ENCODE measurements around the gene LRRC7.

The LRRC7 gene

DNA sequence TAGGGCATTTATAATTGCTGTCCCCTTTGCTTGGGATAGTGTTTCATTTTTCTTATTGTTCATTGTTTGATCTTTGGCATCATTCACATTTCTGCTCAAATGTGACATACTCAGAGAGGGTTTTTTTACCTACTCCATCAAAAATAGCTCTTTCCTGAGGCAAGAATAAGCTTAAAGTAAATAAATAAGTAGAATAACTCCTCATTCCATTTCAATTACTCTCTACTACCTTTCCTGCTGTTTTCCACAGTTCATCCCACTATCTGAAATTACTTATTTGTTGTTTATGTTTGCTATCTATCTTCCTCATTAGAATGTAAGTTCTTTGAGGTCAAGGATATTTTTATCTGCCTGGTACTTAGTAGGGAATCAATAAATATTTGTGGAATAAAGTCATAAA is 517.8 kb downstream of the LRRC7 start:
- Mint-ChIP-seq H3K4me3 (no peak overlapping the region), H3K4me1 (no peaks in the 10 kb centered on the region), H3K9me3 (peaks cover 3% of the 10 kb centered on the region), H3K27ac (ENCODE audit: low read depth) (no peak overlapping the region), H3K27me3 (no peaks in the 10 kb centered on the region), H3K36me3 (ENCODE audit: insufficient read depth) (peaks cover 2% of the 10 kb centered on the region)
- DNase-seq (ENCODE audit: low spot score in 2 of 2) (no peak), ATAC-seq (replicated peaks; ENCODE audit: extremely low read depth, poor library complexity, severe bottlenecking) (no peak)

DNA sequence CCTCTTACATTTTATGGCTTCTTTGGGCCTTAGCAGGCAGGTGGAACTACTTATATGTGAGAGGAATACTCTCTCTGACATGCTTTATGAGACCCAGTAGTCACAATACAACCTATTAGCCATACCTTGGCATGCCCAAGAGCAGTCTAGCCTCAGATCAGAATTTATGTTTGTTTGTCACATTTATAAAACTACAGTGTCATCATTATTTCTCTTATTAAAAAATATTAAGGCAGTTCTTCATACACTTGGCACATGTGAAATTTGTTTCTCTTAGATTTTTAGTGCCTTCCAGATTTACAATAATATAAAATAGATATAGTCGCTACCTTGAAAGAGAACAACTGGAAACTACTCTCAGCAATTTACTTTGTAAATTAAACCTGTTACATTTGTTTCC is 519.2 kb downstream of the LRRC7 start:
- H3K9me3 Mint-ChIP-seq: peaks cover 3% of the 10 kb centered on the region
- no peak for DNase-seq (ENCODE audit: low spot score in 2 of 2)
- H3K27me3 Mint-ChIP-seq: no peaks in the 10 kb centered on the region
- H3K4me3 Mint-ChIP-seq: no peak overlapping the region
- H3K4me1 Mint-ChIP-seq: no peaks in the 10 kb centered on the region
- no peak overlapping the region for H3K27ac Mint-ChIP-seq (ENCODE audit: low read depth)
- peaks cover 2% of the 10 kb centered on the region for H3K36me3 Mint-ChIP-seq (ENCODE audit: insufficient read depth)
- ATAC-seq (replicated peaks; ENCODE audit: extremely low read depth, poor library complexity, severe bottlenecking): no peak

DNA sequence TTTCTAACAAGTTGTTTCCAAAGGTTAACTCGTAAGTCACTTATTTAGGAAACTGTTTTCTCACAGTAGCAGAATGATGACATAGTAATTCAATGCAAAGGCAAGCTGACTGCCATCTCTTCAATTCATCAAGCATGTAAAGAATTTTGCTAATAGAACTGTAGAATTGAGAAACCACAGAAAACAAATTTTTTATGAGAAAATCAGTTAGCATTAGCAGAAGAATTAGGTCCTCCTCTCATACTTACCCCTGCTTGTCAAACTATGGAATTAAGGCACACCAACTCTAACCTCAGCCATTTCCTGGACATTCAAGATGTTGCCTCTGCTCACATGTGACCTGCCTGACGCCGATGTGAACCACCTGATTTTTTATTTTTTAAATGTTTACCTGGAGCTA is 522.4 kb downstream of the LRRC7 start:
- no peak for ATAC-seq (replicated peaks; ENCODE audit: extremely low read depth, poor library complexity, severe bottlenecking)
- peaks cover 2% of the 10 kb centered on the region for H3K36me3 Mint-ChIP-seq (ENCODE audit: insufficient read depth)
- no peak overlapping the region for H3K27ac Mint-ChIP-seq (ENCODE audit: low read depth)
- no peaks in the 10 kb centered on the region for H3K4me1 Mint-ChIP-seq
- no peaks in the 10 kb centered on the region for H3K27me3 Mint-ChIP-seq
- no peak for DNase-seq (ENCODE audit: low spot score in 2 of 2)
- H3K4me3 Mint-ChIP-seq: no peak overlapping the region
- no peaks in the 10 kb centered on the region for H3K9me3 Mint-ChIP-seq

DNA sequence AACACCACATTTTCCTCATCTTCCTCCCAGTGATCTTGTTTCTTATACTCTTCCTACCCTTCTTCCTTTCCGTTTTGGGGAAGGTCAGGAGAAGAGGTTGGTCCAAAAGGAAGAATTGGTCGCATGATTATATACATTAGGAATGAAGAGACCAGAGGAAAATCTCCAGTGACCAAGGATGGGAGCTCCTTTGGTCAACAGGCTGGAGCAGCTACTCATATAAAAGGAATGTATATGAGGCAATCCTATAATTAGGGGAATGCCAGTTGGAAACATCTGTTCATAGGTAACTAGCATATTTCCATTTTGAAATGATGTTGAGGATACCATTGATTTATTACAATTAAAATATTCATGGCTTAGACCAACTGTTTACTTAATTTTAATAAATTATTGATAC is 523.2 kb downstream of the LRRC7 start:
- peaks cover 2% of the 10 kb centered on the region for H3K36me3 Mint-ChIP-seq (ENCODE audit: insufficient read depth)
- no peaks in the 10 kb centered on the region for H3K27me3 Mint-ChIP-seq
- H3K4me3 Mint-ChIP-seq: no peak overlapping the region
- H3K9me3 Mint-ChIP-seq: no peaks in the 10 kb centered on the region
- no peak overlapping the region for H3K27ac Mint-ChIP-seq (ENCODE audit: low read depth)
- no peaks in the 10 kb centered on the region for H3K4me1 Mint-ChIP-seq
- DNase-seq (ENCODE audit: low spot score in 2 of 2) (no peak), ATAC-seq (replicated peaks; ENCODE audit: extremely low read depth, poor library complexity, severe bottlenecking) (no peak)

DNA sequence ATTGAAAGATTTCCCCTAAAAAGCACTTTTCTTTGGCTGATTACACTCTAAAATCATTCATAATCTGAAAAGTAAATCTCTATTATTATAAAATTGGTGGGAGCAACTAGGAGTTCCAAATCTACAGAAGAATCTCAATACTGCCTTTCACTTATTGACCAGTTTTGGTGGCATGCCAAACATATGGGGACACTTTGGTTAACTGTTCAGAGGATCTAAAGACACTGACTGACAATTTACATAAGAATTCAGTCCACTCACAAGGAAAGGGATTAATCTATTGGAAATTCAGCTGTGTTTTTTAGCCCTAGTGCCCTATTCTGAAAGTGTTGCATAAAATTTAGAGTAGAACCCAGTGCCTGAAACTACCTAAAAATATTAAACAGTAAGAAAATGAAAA is 524.1 kb downstream of the LRRC7 start:
- no peak for ATAC-seq (replicated peaks; ENCODE audit: extremely low read depth, poor library complexity, severe bottlenecking)
- Mint-ChIP-seq H3K4me1 (no peaks in the 10 kb centered on the region), H3K36me3 (ENCODE audit: insufficient read depth) (peaks cover 2% of the 10 kb centered on the region), H3K4me3 (no peak overlapping the region), H3K27me3 (no peaks in the 10 kb centered on the region), H3K27ac (ENCODE audit: low read depth) (no peak overlapping the region), H3K9me3 (no peaks in the 10 kb centered on the region)
- DNase-seq (ENCODE audit: low spot score in 2 of 2): no peak

DNA sequence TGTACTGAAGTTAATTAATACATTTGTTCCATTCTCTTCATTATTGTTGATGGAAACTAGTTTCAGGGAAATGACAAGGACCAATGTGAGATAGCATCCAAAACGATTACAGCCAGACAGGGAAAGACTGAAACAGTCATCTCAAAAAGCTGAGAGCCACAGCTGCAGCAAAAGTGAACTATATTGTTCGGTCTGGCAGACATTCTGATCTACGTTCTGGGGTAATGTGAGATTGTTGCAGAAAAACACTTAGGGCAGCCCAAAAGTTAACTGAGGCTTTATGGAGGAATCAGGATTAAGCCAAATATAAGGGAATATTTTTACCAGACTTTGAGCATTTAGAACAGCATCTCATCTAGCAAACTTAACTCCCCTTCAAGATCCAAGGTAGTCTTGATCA is 524.8 kb downstream of the LRRC7 start:
- ATAC-seq (replicated peaks; ENCODE audit: extremely low read depth, poor library complexity, severe bottlenecking) (no peak), DNase-seq (ENCODE audit: low spot score in 2 of 2) (no peak)
- Mint-ChIP-seq H3K27me3 (no peaks in the 10 kb centered on the region), H3K9me3 (no peaks in the 10 kb centered on the region), H3K36me3 (ENCODE audit: insufficient read depth) (peaks cover 2% of the 10 kb centered on the region), H3K4me3 (no peak overlapping the region), H3K27ac (ENCODE audit: low read depth) (no peak overlapping the region), H3K4me1 (no peaks in the 10 kb centered on the region)

DNA sequence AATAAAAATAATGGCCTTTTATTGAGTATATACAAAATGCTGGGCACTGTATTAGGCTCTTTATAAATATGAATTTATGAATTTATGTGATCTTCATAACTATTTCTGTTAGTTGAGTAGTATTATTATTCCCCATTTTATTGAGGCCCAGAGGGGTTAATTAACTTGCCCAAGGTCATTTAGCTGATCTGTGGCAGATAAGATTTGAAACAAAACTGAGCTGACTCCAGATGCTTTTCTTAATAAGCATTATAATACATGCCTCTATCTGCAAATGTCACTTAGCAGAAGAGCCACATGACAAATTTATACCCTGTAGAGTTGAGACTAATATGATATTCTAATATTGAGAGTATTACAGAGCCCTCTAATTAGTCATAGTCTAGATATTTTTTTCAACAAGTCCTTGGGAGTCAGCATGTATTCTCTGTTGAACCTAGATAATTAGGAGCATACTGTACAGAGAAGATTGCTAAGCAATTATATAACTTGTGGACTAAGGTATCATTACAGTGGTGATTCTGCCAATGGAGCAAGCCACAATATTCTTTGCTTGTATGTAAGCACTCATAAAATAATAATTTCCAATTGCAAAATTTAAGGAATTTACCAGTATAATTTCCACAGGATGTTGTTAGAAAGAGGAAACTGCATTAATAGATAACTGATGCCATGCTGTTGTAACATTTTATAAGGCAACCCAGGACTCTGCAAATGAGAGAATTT is 525.7 kb downstream of the LRRC7 start:
- Mint-ChIP-seq H3K4me1 (no peaks in the 10 kb centered on the region), H3K36me3 (ENCODE audit: insufficient read depth) (peaks cover 2% of the 10 kb centered on the region), H3K27me3 (no peaks in the 10 kb centered on the region), H3K9me3 (no peaks in the 10 kb centered on the region), H3K4me3 (no peak overlapping the region), H3K27ac (ENCODE audit: low read depth) (no peak overlapping the region)
- ATAC-seq (replicated peaks; ENCODE audit: extremely low read depth, poor library complexity, severe bottlenecking): no peak
- no peak for DNase-seq (ENCODE audit: low spot score in 2 of 2)

DNA sequence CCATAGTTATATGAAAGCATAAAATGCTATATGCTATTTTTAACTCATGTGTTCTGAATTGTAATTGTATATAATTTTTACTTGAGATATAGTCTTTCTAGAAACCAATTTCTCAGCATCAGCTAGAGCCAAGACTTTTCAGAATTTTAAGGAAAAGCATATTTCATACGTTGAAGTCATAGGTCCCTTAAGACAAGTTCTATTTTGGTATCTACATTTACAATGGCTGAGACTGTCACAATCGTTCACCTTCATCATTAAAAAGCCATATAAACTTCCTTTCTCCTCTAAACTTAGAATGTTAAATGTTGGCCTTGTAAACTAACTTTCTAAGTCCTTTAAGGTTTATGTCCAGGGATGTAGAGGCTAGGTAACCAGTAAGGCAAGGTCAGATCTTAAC is 533.5 kb downstream of the LRRC7 start:
- H3K4me3 Mint-ChIP-seq: no peak overlapping the region
- no peak for ATAC-seq (replicated peaks; ENCODE audit: extremely low read depth, poor library complexity, severe bottlenecking)

DNA sequence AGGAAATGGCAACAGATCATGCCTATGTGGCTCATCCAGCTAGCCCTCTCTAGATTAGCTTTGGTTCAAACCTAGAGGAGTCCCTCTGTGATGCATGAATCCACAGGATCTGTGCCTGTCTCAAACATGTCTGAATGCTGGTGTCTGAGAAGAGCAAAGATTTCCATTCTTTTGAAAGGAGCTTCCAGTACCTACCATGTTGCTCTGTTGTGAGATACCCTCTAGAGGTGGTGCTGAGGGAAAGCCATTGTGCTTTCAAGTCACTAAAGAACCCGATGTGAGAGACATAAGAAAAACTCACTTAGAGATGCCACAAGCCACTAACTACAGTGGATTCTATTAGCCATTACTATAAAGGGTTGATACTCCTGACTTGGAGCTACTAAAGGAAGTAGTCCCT is 534.1 kb downstream of the LRRC7 start:
- no peak for DNase-seq (ENCODE audit: low spot score in 2 of 2)
- Mint-ChIP-seq H3K4me3 (no peak overlapping the region), H3K27me3 (no peaks in the 10 kb centered on the region), H3K9me3 (no peaks in the 10 kb centered on the region), H3K36me3 (ENCODE audit: insufficient read depth) (no peaks in the 10 kb centered on the region), H3K4me1 (no peaks in the 10 kb centered on the region), H3K27ac (ENCODE audit: low read depth) (no peak overlapping the region)
- ATAC-seq (replicated peaks; ENCODE audit: extremely low read depth, poor library complexity, severe bottlenecking): no peak

More for the DNA sequence above, 533.5 kb downstream of the LRRC7 start:
- Mint-ChIP-seq H3K4me1 (no peaks in the 10 kb centered on the region), H3K27ac (ENCODE audit: low read depth) (no peak overlapping the region), H3K27me3 (no peaks in the 10 kb centered on the region), H3K9me3 (no peaks in the 10 kb centered on the region), H3K36me3 (ENCODE audit: insufficient read depth) (no peaks in the 10 kb centered on the region)
- DNase-seq (ENCODE audit: low spot score in 2 of 2): no peak

DNA sequence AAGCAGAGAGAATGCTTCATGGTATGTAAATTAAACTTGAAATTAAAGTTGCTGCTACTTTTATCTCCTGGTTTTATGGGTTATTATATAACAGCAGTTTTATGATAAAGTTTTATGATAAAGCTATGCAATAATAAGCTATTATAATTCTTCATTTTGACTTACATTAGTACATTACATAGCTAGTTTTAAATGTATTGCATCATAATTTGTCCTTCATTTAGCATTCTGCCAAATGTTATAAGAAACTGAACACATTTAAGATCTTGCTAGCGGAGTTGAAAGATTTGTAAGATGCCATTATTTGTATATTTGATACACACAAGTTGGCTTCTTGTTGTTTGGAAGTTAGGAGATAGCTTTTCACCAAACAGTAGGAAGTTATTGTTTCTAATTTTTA is 536.0 kb downstream of the LRRC7 start:
- Mint-ChIP-seq H3K4me1 (no peaks in the 10 kb centered on the region), H3K9me3 (no peaks in the 10 kb centered on the region), H3K4me3 (no peak overlapping the region), H3K27me3 (peaks cover 7% of the 10 kb centered on the region), H3K27ac (ENCODE audit: low read depth) (no peak overlapping the region), H3K36me3 (ENCODE audit: insufficient read depth) (no peaks in the 10 kb centered on the region)
- DNase-seq (ENCODE audit: low spot score in 2 of 2) (no peak), ATAC-seq (replicated peaks; ENCODE audit: extremely low read depth, poor library complexity, severe bottlenecking) (no peak)

DNA sequence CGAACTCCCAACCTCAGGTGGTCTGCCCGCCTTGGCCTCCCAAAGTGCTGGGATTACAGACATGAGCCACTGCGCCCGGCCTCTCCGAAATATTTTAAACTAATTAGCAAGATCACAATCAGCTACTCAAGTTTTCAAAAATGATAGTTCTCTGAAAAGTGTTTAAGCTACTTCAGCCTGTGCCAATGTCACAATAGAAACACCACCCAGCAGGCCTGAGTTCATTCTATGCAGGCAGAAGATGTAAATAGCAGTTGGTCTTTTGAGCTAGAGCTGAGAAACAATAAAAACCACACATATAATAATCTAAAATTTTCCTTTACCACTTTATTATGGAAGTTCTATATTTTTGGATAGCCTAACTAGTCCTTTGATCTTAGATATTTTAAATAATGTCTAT is 541.5 kb downstream of the LRRC7 start:
- H3K36me3 Mint-ChIP-seq (ENCODE audit: insufficient read depth): no peaks in the 10 kb centered on the region
- H3K27ac Mint-ChIP-seq (ENCODE audit: low read depth): no peak overlapping the region
- H3K4me3 Mint-ChIP-seq: no peak overlapping the region
- no peaks in the 10 kb centered on the region for H3K9me3 Mint-ChIP-seq
- H3K4me1 Mint-ChIP-seq: no peaks in the 10 kb centered on the region
- ATAC-seq (replicated peaks; ENCODE audit: extremely low read depth, poor library complexity, severe bottlenecking) (no peak), DNase-seq (ENCODE audit: low spot score in 2 of 2) (no peak)
- H3K27me3 Mint-ChIP-seq: peaks cover 37% of the 10 kb centered on the region

DNA sequence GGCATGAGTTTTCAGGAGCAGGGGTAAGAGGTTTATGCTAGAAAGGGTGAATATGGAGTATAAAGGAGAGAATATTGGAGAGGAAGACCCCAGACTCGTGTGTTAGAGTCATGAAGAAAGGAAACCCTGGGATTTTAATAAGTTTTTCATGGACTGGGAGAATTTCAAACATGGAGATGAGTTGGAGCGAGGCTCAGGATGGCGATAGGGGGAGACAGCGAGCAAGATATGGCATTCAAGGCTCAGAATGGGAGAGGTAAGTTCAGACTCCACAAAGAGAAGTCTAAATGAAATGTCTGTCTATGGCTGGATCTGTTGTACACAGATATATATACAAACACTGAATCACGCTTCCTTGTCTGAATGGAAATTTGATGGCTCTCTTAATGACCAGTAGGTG is 545.1 kb downstream of the LRRC7 start:
- Mint-ChIP-seq H3K36me3 (ENCODE audit: insufficient read depth) (no peaks in the 10 kb centered on the region), H3K4me1 (no peaks in the 10 kb centered on the region), H3K4me3 (no peak overlapping the region), H3K27me3 (peaks cover 37% of the 10 kb centered on the region), H3K27ac (ENCODE audit: low read depth) (no peak overlapping the region), H3K9me3 (no peaks in the 10 kb centered on the region)
- DNase-seq (ENCODE audit: low spot score in 2 of 2) (no peak), ATAC-seq (replicated peaks; ENCODE audit: extremely low read depth, poor library complexity, severe bottlenecking) (no peak)

DNA sequence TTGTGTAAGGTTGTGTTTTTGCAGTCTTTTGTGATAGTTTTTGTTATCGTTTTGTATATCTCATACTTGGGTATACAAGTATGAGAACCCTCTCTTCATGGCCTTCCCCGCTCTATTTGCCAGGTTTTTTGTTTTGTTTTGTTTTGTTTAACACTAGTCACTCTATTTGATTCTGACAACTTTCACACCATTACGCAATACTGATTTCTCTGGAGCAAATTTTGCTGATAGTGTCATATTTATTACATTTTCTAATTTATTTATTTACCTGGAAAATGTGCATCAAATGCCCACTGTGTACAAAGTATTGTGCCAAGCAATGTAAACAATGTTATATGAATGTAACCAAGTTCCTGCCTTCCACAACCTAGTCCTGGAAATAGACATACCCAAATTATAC is 547.6 kb downstream of the LRRC7 start:
- H3K27ac Mint-ChIP-seq (ENCODE audit: low read depth): no peak overlapping the region
- no peaks in the 10 kb centered on the region for H3K36me3 Mint-ChIP-seq (ENCODE audit: insufficient read depth)
- H3K27me3 Mint-ChIP-seq: peaks cover 33% of the 10 kb centered on the region
- H3K4me1 Mint-ChIP-seq: no peaks in the 10 kb centered on the region
- DNase-seq (ENCODE audit: low spot score in 2 of 2) (no peak), ATAC-seq (replicated peaks; ENCODE audit: extremely low read depth, poor library complexity, severe bottlenecking) (no peak)
- no peak overlapping the region for H3K4me3 Mint-ChIP-seq
- no peaks in the 10 kb centered on the region for H3K9me3 Mint-ChIP-seq

DNA sequence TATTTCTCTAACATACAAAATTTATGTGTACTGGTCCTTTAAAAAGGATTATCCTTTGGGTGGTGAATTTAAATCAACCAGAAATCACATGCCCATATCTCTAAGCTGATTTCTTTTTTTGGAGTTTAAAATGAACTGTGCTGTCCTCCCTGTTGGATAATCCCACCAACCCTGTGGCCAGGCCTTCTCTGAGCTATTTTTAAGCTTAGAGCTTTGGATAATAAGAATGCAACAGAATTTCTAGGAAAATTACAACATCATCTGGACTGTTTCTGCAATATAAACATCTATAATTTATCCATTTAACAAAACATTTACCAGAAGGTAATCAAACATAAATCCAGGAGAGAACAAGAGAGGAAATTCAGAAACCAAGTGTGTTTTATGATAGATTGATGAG is 549.3 kb downstream of the LRRC7 start:
- Mint-ChIP-seq H3K9me3 (no peaks in the 10 kb centered on the region), H3K36me3 (ENCODE audit: insufficient read depth) (no peaks in the 10 kb centered on the region), H3K27me3 (peaks cover 26% of the 10 kb centered on the region), H3K4me1 (no peaks in the 10 kb centered on the region), H3K27ac (ENCODE audit: low read depth) (no peak overlapping the region), H3K4me3 (no peak overlapping the region)
- DNase-seq (ENCODE audit: low spot score in 2 of 2) (no peak), ATAC-seq (replicated peaks; ENCODE audit: extremely low read depth, poor library complexity, severe bottlenecking) (no peak)
